Panc1 (cell line): ENCODE data around the gene ITGB4. TPM values are rescaled to one million over a fixed set of nuclear protein-coding genes. Genes with fewer than 3 reads are reported as not detected.

ENCODE experiments used
- ATAC-seq: fragments of 200-7000 bp; cut with Tn5 transposase; 2 replicates; pipeline ENCODE4 v1.9.1; 2020; ENCODE audit warnings: mild to moderate bottlenecking, moderate library complexity
- BruUV-seq: library from RNA; stranded (reverse); fragments of 400-500 nt; replicated peaks from 2 replicates; lab custom pipeline; 2021; lab: Mats Ljungman, UMichigan
- CTCF ChIA-PET: fragments of 300-600 bp; sonication (Branson Sonifier 250); formaldehyde crosslinking; loops from one replicate; lab custom pipeline; 2022; ENCODE audit warnings: antibody characterized with exemption; lab: Charles Lee
- POLR2A ChIA-PET: fragments of 300-600 bp; sonication (Branson Sonifier 250); formaldehyde crosslinking; loops from one replicate; lab custom pipeline; 2022; ENCODE audit warnings: antibody characterized with exemption; lab: Charles Lee
- DNase-seq: peaks from one replicate; pipeline ENCODE4 v3.0.0-alpha.2; 2010; ENCODE audit warnings: low read depth, low spot score
- H3K27ac ChIP-seq: 2 replicates; pipeline ENCODE4 v1.5.1; 2011; ENCODE audit warnings: mild to moderate bottlenecking, low read length, inconsistent platforms
- H3K27me3 ChIP-seq: fragments of 200-500 bp; sonication (Bioruptor generic); 2 replicates; pipeline ENCODE4 v1.6.0; 2014; ENCODE audit warnings: low read length, inconsistent platforms; ENCODE audit not compliant: control insufficient read depth, insufficient read depth
- H3K36me3 ChIP-seq: fragments of 200-500 bp; sonication (Bioruptor generic); 2 replicates; pipeline ENCODE4 v1.5.1; 2014; ENCODE audit warnings: inconsistent platforms, mild to moderate bottlenecking, low read length, moderate library complexity; ENCODE audit not compliant: control insufficient read depth, insufficient read depth
- H3K4me1 ChIP-seq: 2 replicates; pipeline ENCODE4 v1.5.1; 2011; ENCODE audit warnings: inconsistent platforms, mild to moderate bottlenecking, low read length, moderate library complexity; ENCODE audit not compliant: control insufficient read depth, insufficient read depth
- H3K4me3 ChIP-seq, 2 experiments: 2 replicates each; pipeline ENCODE4 v1.5.1; 2011 to 2012; ENCODE audit warnings: low read depth in 2 of 2, low read length in 2 of 2, mild to moderate bottlenecking in 2 of 2, inconsistent platforms in 1 of 2, moderate library complexity in 1 of 2
- H3K9me3 ChIP-seq: fragments of 200-500 bp; sonication (Bioruptor generic); 2 replicates; pipeline ENCODE4 v1.5.1; 2014; ENCODE audit warnings: low read depth, mild to moderate bottlenecking, inconsistent platforms, low read length, moderate library complexity; ENCODE audit not compliant: control insufficient read depth, insufficient read depth
- CTCF ChIP-seq: fragments of 450-650 bp; IDR thresholded peaks from 2 replicates; pipeline ENCODE4 v1.5.1; 2017; ENCODE audit warnings: mild to moderate bottlenecking
- POLR2AphosphoS5 ChIP-seq: IDR thresholded peaks from 2 replicates; pipeline ENCODE4 v1.6.1; 2012; ENCODE audit warnings: mild to moderate bottlenecking, low read depth, low read length, moderate library complexity
- REST ChIP-seq, 2 experiments: IDR thresholded peaks; 2 replicates each; pipeline ENCODE4 v1.6.1; 2011 to 2012; ENCODE audit warnings: low read depth in 2 of 2, control low read depth in 1 of 2, low read length in 1 of 2, mild to moderate bottlenecking in 1 of 2, moderate library complexity in 1 of 2; ENCODE audit not compliant: insufficient read depth in 1 of 2
- SIN3A ChIP-seq: IDR thresholded peaks from 2 replicates; pipeline ENCODE4 v1.6.1; 2012; ENCODE audit warnings: low read depth, mild to moderate bottlenecking, low read length, moderate library complexity, borderline replicate concordance; ENCODE audit not compliant: insufficient read depth
- TCF7L2 ChIP-seq: IDR thresholded peaks from 2 replicates; pipeline ENCODE4 v1.6.1; 2011; ENCODE audit warnings: mild to moderate bottlenecking, low read depth, low read length, inconsistent platforms
- in situ Hi-C: cut with HindIII; loops from 2 replicates; pipeline ENCODE4 v1.10.0; 2016; ENCODE audit warnings: low sequenced_read_pairs, low pct_unique_long_range_greater_than_20kb
- intact Hi-C: fragments of 100-400 bp; cut with micrococcal nuclease; formaldehyde crosslinking; loops from one replicate; pipeline ENCODE4 v1.10.0; 2022; ENCODE audit not compliant: unreplicated experiment
- total RNA-seq: library from RNA; stranded (reverse); gene quantifications from one replicate; pipeline ENCODE4 v1.2.1, GENCODE V29; 2021; ENCODE audit not compliant: unreplicated experiment

ITGB4 gene
- total RNA-seq, 1 experiment from 2014 or later, result 100 TPM

- H3K27me3 ChIP-seq, result no peaks in the 10 kb centered on the region
- H3K9me3 ChIP-seq, result no peaks in the 10 kb centered on the region
- BruUV-seq, result no TSS peak
- H3K4me1 ChIP-seq, result peaks cover 11% of the 10 kb centered on the region
- H3K36me3 ChIP-seq, result no peaks in the 10 kb centered on the region
- ChIA-PET CTCF (no interaction called here), POLR2A (no interaction called here)
- H3K4me3 ChIP-seq, result no peak overlapping the region
- no peak overlapping the region for H3K27ac ChIP-seq
- DNase-seq (no peak), ATAC-seq (no peak)
- TF ChIP-seq SIN3A, result no peak
- no peak for TF ChIP-seq CTCF
- no peak for TF ChIP-seq POLR2AphosphoS5
- peak in 1 of 2 experiments; percentile 36; a peak in 1 of 4 replicates for TF ChIP-seq REST (IDR thresholded peaks at IDR 0.05; ENCODE audit: insufficient read depth in 1 of 2, low read depth in 2 of 2, low read length in 1 of 2)
- in situ Hi-C loops (no loop called here), intact Hi-C loops (no loop called here)
These were observed 33.3 kb downstream of the ITGB4 start for GRCh38 chr17:75754378-75755204.

- intact Hi-C loops, result no loop called here
- H3K27me3 ChIP-seq, result no peaks in the 10 kb centered on the region
- ATAC-seq, result peak; percentile 58
- no peak for TF ChIP-seq SIN3A
- TF ChIP-seq CTCF, result peak; percentile 26; the same call in 1 of the 2 replicates
- no peak; the same call in 1 of the 2 replicates for TF ChIP-seq POLR2AphosphoS5
- no peak for TF ChIP-seq TCF7L2
- no peak for TF ChIP-seq REST (IDR thresholded peaks at IDR 0.05; ENCODE audit: insufficient read depth in 1 of 2, low read depth in 2 of 2, low read length in 1 of 2)
- no peaks in the 10 kb centered on the region for H3K9me3 ChIP-seq
- H3K4me3 ChIP-seq, result no peak overlapping the region
- in situ Hi-C loops, result no loop called here
- DNase-seq, result no peak
- no peak overlapping the region for H3K27ac ChIP-seq
- H3K36me3 ChIP-seq, result no peaks in the 10 kb centered on the region
- H3K4me1 ChIP-seq, result peaks cover 11% of the 10 kb centered on the region
- ChIA-PET POLR2A (no interaction called here), CTCF (no interaction called here)
- BruUV-seq, result no TSS peak
These were observed 34.1 kb downstream of the ITGB4 start for GRCh38 chr17:75755205-75755901.
